Subcutaneous adipose tissue (tissue), 4 donors: ENCODE data around the gene ARL8A. TPM values are rescaled to one million over a fixed set of nuclear protein-coding genes. Genes with fewer than 3 reads are reported as not detected.

Experiments used
- total RNA-seq, 4 donors: library from RNA; depleted of rRNA; stranded (reverse); fragments of >200 nt; gene quantifications; one replicate each; pipeline ENCODE4 v1.1.0, GENCODE V29; 2016
- TF ChIP-seq, protein P1 (sequence below): fragments of 450-650 bp; IDR thresholded peaks from one replicate; pipeline ENCODE4 v1.5.1; 2016; ENCODE audit warnings: low read depth, mild to moderate bottlenecking, control low read depth, antibody characterized with exemption, moderate library complexity

ARL8A gene
- total RNA-seq, 4 donors from 2014 or later: 28.5 to 52.0 (median 38.4) TPM

DNA sequence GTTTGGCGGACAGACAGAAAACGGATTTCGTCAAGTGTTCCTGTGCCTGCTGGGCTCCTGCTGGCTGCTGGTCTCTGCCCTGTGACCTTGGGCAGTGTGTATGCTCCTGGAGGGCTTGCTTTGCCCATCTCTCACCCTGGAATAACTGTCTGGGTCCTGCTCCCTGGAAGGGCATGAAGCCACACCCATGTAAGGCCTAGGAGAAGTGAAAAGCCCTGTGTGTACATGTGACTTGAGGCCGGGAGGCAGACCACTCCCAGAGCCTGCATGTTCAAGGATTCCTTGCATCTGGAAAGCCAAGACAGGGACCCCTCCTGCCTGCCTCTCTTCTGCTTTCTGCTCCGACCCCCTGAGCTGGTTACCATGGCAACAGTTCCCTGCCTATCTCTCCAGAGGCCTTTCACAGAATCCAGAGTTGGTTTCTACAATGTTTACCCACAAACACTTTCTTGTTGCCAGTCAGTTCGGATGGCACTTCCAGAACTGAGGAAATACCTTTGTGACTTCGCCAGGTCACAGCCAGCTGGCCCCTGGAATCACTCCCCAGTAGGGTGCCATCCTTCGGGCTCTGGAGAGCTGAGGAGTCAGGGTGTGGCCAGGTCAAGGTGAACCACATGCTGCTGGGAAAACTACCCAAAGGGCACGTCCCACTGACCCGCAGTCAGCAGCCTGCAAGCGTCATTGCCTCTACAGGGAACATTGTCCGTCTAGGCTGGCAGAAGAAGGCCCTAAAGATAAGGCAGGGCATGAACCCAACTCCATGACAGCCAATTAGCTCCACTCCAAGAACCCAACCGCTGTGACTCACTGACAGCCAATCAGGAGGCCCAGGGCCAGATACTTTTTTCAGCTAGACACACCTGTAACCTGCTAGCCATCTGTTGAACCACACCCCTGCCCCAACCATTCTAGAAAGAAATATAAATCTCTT, 36.5 kb downstream of the ARL8A start:
- TF ChIP-seq, protein P1, sequence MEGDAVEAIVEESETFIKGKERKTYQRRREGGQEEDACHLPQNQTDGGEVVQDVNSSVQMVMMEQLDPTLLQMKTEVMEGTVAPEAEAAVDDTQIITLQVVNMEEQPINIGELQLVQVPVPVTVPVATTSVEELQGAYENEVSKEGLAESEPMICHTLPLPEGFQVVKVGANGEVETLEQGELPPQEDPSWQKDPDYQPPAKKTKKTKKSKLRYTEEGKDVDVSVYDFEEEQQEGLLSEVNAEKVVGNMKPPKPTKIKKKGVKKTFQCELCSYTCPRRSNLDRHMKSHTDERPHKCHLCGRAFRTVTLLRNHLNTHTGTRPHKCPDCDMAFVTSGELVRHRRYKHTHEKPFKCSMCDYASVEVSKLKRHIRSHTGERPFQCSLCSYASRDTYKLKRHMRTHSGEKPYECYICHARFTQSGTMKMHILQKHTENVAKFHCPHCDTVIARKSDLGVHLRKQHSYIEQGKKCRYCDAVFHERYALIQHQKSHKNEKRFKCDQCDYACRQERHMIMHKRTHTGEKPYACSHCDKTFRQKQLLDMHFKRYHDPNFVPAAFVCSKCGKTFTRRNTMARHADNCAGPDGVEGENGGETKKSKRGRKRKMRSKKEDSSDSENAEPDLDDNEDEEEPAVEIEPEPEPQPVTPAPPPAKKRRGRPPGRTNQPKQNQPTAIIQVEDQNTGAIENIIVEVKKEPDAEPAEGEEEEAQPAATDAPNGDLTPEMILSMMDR: no peak

- TF ChIP-seq, protein P1: no peak
Observed at GRCh38 chr1:202107321-202107761, 37.2 kb downstream of the ARL8A start.

GRCh38 chr1:202106340-202107254, 37.9 kb downstream of the ARL8A start:
- TF ChIP-seq, protein P1: no peak

DNA sequence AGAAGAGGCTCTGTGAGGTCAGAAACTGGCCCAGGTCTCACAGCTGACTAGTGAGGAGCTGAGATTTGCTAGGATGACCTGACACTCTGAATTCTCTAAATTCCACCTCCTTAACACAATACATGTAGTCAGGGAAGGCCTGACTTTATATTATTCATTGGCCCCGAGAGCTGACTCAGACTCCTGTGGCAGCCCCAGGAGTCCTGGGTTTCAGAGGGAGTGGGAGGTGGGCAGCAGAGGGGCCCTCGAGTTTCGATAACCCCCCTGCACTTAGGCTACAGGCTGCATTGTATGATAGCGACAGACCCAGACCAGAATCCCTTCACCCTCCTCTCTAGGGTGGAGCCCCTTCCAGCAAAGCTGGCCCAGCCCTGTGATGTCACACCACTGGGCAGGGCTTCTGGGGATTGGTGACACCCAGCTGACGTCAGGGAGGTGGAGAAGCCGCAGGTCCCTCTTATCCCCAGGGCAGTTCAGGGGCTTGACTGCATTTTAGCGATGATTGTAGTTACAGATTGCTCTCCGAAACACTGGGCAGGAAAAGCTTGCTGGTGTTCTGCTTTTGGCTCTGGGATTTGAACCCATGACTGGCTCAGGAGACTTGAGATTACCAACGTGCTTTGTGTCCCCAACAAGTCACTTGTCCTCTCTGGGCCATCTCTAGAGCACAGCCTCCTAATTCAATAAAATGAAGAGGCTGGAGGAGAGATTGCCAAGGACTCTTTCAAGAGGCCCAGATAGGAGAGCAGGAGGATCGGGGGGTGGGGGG, 38.8 kb downstream of the ARL8A start:
- TF ChIP-seq, protein P1: no peak

- TF ChIP-seq, protein P1: no peak
Observed at GRCh38 chr1:202104073-202104472, 40.5 kb downstream of the ARL8A start.

DNA sequence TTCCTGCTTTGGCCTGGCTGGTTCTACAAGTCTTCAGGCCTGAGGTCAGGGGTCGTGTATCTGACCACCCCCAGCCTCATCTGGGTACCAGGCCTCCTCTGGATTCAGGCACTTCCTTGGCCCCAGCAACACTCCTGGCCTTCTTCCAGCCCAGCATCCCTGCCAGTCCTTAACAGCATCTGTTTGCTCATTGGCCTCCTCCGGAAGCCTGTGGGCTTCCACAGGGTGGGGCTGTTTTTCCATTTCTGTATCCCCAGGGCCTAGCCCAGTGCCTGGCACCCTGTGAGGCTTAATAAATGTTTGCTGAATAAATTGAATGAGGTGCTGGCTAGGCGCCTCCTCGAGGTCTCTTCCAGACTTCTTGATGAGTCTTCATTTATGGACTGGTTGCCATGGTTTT, 43.4 kb downstream of the ARL8A start:
- TF ChIP-seq, protein P1: no peak
